H1 (cell line): ENCODE data around the gene GPC6. TPM values are rescaled to one million over a fixed set of nuclear protein-coding genes. Genes with fewer than 3 reads are reported as not detected.

Experiments
- CTCF ChIA-PET: fragments of 300-600 bp; sonication (Branson Sonifier 250); formaldehyde crosslinking; loops from one replicate; lab custom pipeline; 2021; ENCODE audit not compliant: partially characterized antibody; lab: Charles Lee
- POLR2A ChIA-PET: fragments of 300-600 bp; sonication (Branson Sonifier 250); formaldehyde crosslinking; loops from one replicate; lab custom pipeline; 2021; ENCODE audit warnings: inconsistent platforms; ENCODE audit not compliant: partially characterized antibody; lab: Charles Lee
- DNase-seq, 2 experiments: peaks; one replicate each; pipeline versions ENCODE4 v3.0.0 to v3.0.0-alpha.2; 2010 to 2022; ENCODE audit warnings: low spot score in 2 of 2, low read depth in 1 of 2, mixed read lengths in 1 of 2
- FAIRE-seq: peaks from 2 replicates; lab custom pipeline; 2011; peaks lifted over from hg19 to GRCh38; lab: Jason Lieb, UNC
- H2AFZ ChIP-seq: 2 replicates; pipeline ENCODE4 v1.8.1; 2012; ENCODE audit warnings: low read length, inconsistent platforms
- H2AK5ac ChIP-seq: 2 replicates; pipeline ENCODE4 v1.6.1; 2013; ENCODE audit warnings: low read depth, low read length
- H2BK120ac ChIP-seq: replicated peaks from 2 replicates; pipeline ENCODE3; 2013; ENCODE audit warnings: low read depth, low read length, inconsistent platforms
- H2BK12ac ChIP-seq: 2 replicates; pipeline ENCODE4 v1.6.1; 2013; ENCODE audit warnings: low read depth, low read length
- H2BK15ac ChIP-seq: 2 replicates; pipeline ENCODE4 v1.6.1; 2013; ENCODE audit warnings: low read length
- H2BK20ac ChIP-seq: 2 replicates; pipeline ENCODE4 v1.6.1; 2013; ENCODE audit warnings: low read length
- H2BK5ac ChIP-seq: 2 replicates; pipeline ENCODE4 v1.6.1; 2013; ENCODE audit warnings: low read depth, low read length
- H3K14ac ChIP-seq: 2 replicates; pipeline ENCODE4 v1.6.1; 2013; ENCODE audit warnings: inconsistent platforms; ENCODE audit not compliant: insufficient read length
- H3K18ac ChIP-seq: 2 replicates; pipeline ENCODE4 v1.6.1; 2013; ENCODE audit warnings: low read length; ENCODE audit errors: extremely low read depth
- H3K23ac ChIP-seq: 2 replicates; pipeline ENCODE4 v1.6.1; 2013; ENCODE audit warnings: inconsistent platforms; ENCODE audit not compliant: insufficient read length
- H3K23me2 ChIP-seq: 2 replicates; pipeline ENCODE4 v1.6.1; 2013; ENCODE audit warnings: low read depth, low read length
- H3K27ac ChIP-seq: 2 replicates; pipeline ENCODE4 v1.6.1; 2011; ENCODE audit warnings: low read depth, low read length, inconsistent platforms
- H3K27me3 ChIP-seq, 4 experiments: replicated peaks in 1 of 4; 1 replicate in 1 of 4; 2 replicates in 3 of 4; pipeline versions ENCODE4 v1.6.1 to v1.8.1; 2011 to 2013; ENCODE audit warnings: low read length in 3 of 4, mild to moderate bottlenecking in 3 of 4, inconsistent platforms in 2 of 4, mixed read lengths in 2 of 4, moderate library complexity in 1 of 4; ENCODE audit not compliant: control insufficient read depth in 3 of 4, insufficient read depth in 3 of 4; ENCODE audit errors: extremely low read depth in 1 of 4
- H3K36me3 ChIP-seq, 4 experiments: 2 replicates each; pipeline versions ENCODE4 v1.6.1 to v1.8.1; 2011 to 2013; ENCODE audit warnings: mild to moderate bottlenecking in 4 of 4, low read length in 3 of 4, moderate library complexity in 2 of 4, control low read depth in 1 of 4, inconsistent platforms in 1 of 4; ENCODE audit not compliant: insufficient read depth in 4 of 4, control insufficient read depth in 2 of 4
- H3K4ac ChIP-seq: replicated peaks from 2 replicates; pipeline ENCODE3; 2013; ENCODE audit warnings: low read length, low read depth, mixed read lengths, inconsistent platforms; ENCODE audit not compliant: insufficient read length
- H3K4me1 ChIP-seq, 4 experiments: replicated peaks in 1 of 4; 1 replicate in 1 of 4; 2 replicates in 3 of 4; pipeline versions ENCODE4 v1.6.1 to v1.8.1; 2011 to 2013; ENCODE audit warnings: low read length in 3 of 4, inconsistent platforms in 2 of 4, mixed read lengths in 1 of 4; ENCODE audit not compliant: insufficient read depth in 4 of 4, control insufficient read depth in 3 of 4
- H3K4me2 ChIP-seq, 2 experiments: 2 replicates each; pipeline versions ENCODE4 v1.6.1 to v1.8.1; 2011 to 2013; ENCODE audit warnings: low read depth in 2 of 2, low read length in 2 of 2, control low read depth in 1 of 2, inconsistent platforms in 1 of 2, mild to moderate bottlenecking in 1 of 2; ENCODE audit not compliant: insufficient read depth in 1 of 2
- H3K4me3 ChIP-seq, 4 experiments: fragments of 200-600, 300-600 bp in 1 of 4; sonication (generic), shearing (Covaris generic), sonication (Bioruptor Twin) in 1 of 4; 2 replicates each; pipeline versions ENCODE4 v1.5.1 to v1.8.1; 2011 to 2016; ENCODE audit warnings: low read length in 4 of 4, low read depth in 3 of 4, control low read depth in 2 of 4, inconsistent platforms in 2 of 4, mild to moderate bottlenecking in 2 of 4, mixed read lengths in 1 of 4, moderate library complexity in 1 of 4; ENCODE audit not compliant: insufficient read depth in 2 of 4; ENCODE audit errors: extremely low read depth in 1 of 4
- H3K56ac ChIP-seq: replicated peaks from 2 replicates; pipeline ENCODE3; 2013; ENCODE audit warnings: low read depth, mild to moderate bottlenecking, mixed read lengths, low read length, inconsistent platforms; ENCODE audit not compliant: insufficient read length
- H3K79me1 ChIP-seq: 2 replicates; pipeline ENCODE4 v1.6.1; 2013; ENCODE audit warnings: low read depth, low read length, control low read depth
- H3K79me2 ChIP-seq, 2 experiments: 2 replicates each; pipeline versions ENCODE4 v1.6.1 to v1.8.1; 2012 to 2013; ENCODE audit warnings: low read length in 2 of 2, mild to moderate bottlenecking in 2 of 2, inconsistent platforms in 1 of 2; ENCODE audit not compliant: insufficient read depth in 2 of 2, control insufficient read depth in 1 of 2
- H3K9ac ChIP-seq, 4 experiments: replicated peaks in 1 of 4; 1 replicate in 1 of 4; 2 replicates in 3 of 4; pipeline versions ENCODE4 v1.6.1 to v1.8.1; 2011 to 2013; ENCODE audit warnings: low read depth in 3 of 4, low read length in 3 of 4, control low read depth in 2 of 4, mild to moderate bottlenecking in 2 of 4, moderate library complexity in 2 of 4, inconsistent platforms in 1 of 4; ENCODE audit errors: extremely low read depth in 1 of 4
- H3K9me3 ChIP-seq, 2 experiments: 2 replicates each; pipeline versions ENCODE4 v1.6.1 to v1.8.1; 2012 to 2013; ENCODE audit warnings: mild to moderate bottlenecking in 2 of 2, moderate library complexity in 2 of 2, control low read depth in 1 of 2, inconsistent platforms in 1 of 2, low read depth in 1 of 2, low read length in 1 of 2, mixed read lengths in 1 of 2; ENCODE audit not compliant: insufficient read depth in 2 of 2
- H4K20me1 ChIP-seq, 2 experiments: replicated peaks in 1 of 2; 2 replicates each; pipeline versions ENCODE3 to v1.8.1; 2011 to 2013; ENCODE audit warnings: inconsistent platforms in 2 of 2, low read length in 2 of 2, mild to moderate bottlenecking in 1 of 2; ENCODE audit not compliant: insufficient read depth in 2 of 2, control insufficient read depth in 1 of 2
- H4K5ac ChIP-seq: 2 replicates; pipeline ENCODE4 v1.6.1; 2013; ENCODE audit warnings: low read length, low read depth, mixed read lengths, inconsistent platforms; ENCODE audit not compliant: insufficient read length
- H4K8ac ChIP-seq: 2 replicates; pipeline ENCODE4 v1.8.0; 2013; ENCODE audit warnings: mild to moderate bottlenecking, moderate library complexity, low read length, inconsistent platforms; ENCODE audit not compliant: insufficient read depth; ENCODE audit errors: extremely low read depth
- H4K91ac ChIP-seq: replicated peaks from 2 replicates; pipeline ENCODE3; 2013; ENCODE audit warnings: low read length, mixed read lengths, inconsistent platforms; ENCODE audit not compliant: insufficient read length
- JUN ChIP-seq: IDR thresholded peaks from 2 replicates; pipeline ENCODE4 v1.6.1; 2011; ENCODE audit warnings: low read depth, mild to moderate bottlenecking, improper control_type of control experiment, low read length
- SP4 ChIP-seq: IDR thresholded peaks from 2 replicates; pipeline ENCODE4 v1.6.1; 2012; ENCODE audit warnings: low read length, inconsistent platforms
- WGBS, 2 experiments: shearing (Covaris generic) in 1 of 2; methylation state at CpG; one replicate each; pipeline versions ENCODE4 v1.1.6 to v1.1.7; 2013 to 2015; ENCODE audit warnings: low lambda C conversion rate in 2 of 2, mixed read lengths in 2 of 2, inconsistent platforms in 1 of 2, low coverage in 1 of 2, missing lambda C conversion rate in 1 of 2; ENCODE audit not compliant: insufficient replicate concordance in 2 of 2, insufficient coverage in 1 of 2, insufficient read length in 1 of 2; ENCODE audit errors: extremely low coverage in 1 of 2, missing lambda C conversion rate in 1 of 2; 5-methylcytosine and 5-hydroxymethylcytosine counted together
- polyA plus RNA-seq, 7 experiments: library from polyadenylated mRNA; depleted of rRNA in 3 of 7; stranded (reverse) in 5 of 7; unstranded in 2 of 7; fragments of >200 nt in 5 of 7; fragments of 200-250 nt in 2 of 7; gene quantifications; 1 replicate in 5 of 7; 2 replicates in 1 of 7; 4 replicates in 1 of 7; pipeline versions ENCODE4 v1.2.1 to v1.2.3, GENCODE V29; 2011 to 2013; ENCODE audit warnings: missing spikeins in 2 of 7, mixed read lengths in 2 of 7
- total RNA-seq: library from RNA; stranded (reverse); fragmentation: NEBNext Ultra II Directional; extraction: Animal tissue kit (Norgen Biotek cat#: 25700); gene quantifications from 2 replicates; pipeline ENCODE4 v1.2.1, GENCODE V29; 2021

The GPC6 gene
- total and polyA plus RNA-seq, 2 of the 8 experiments (the other 6 are each of a cell fraction or from before 2014, with no cell fraction given) = 5.4 to 12.0 TPM

GRCh38 chr13:93472814-93473296 lies 246.2 kb downstream of the GPC6 start:
- CTCF ChIA-PET = no interaction called here
- H3K4me1 ChIP-seq = peaks cover 0 to 4% (median 0%) of the 10 kb centered on the region in 4 experiments; a peak in 1 of 7 replicates
- TF ChIP-seq JUN (no peak), SP4 (no peak)

More at GRCh38 chr13:93472814-93473296, 246.2 kb downstream of the GPC6 start:
- no peak overlapping the region for H3K18ac ChIP-seq
- H2AFZ ChIP-seq = no peak overlapping the region
- FAIRE-seq (no peak), DNase-seq (no peak)
- H3K4me3 ChIP-seq = no peak overlapping the region
- H3K27me3 ChIP-seq = no peaks in the 10 kb centered on the region
- H2BK20ac ChIP-seq = no peak overlapping the region
- H3K9me3 ChIP-seq = peaks cover 0 to 3% of the 10 kb centered on the region in 2 experiments; a peak in 1 of 4 replicates
- POLR2A ChIA-PET = interaction anchor here (1.1 kb wide), 1 partner anchor 10 kb away, joined by 3 read pairs; no protein-coding TSS in a partner anchor
- no peaks in the 10 kb centered on the region for H3K79me2 ChIP-seq
- H3K9ac ChIP-seq = no peak overlapping the region
- H4K20me1 ChIP-seq = no peaks in the 10 kb centered on the region
- H2BK120ac ChIP-seq = no peak overlapping the region
- H2BK5ac ChIP-seq = 0 out of 2 replicates have a peak overlapping the region, but pooled peaks have one; percentile 24
- no peak overlapping the region for H2AK5ac ChIP-seq
- no peak overlapping the region for H3K4me2 ChIP-seq
- peaks cover 0 to 2% (median 0%) of the 10 kb centered on the region in 4 experiments; a peak in 1 of 8 replicates for H3K36me3 ChIP-seq
- no peaks in the 10 kb centered on the region; the same call in 1 of the 2 replicates for H3K79me1 ChIP-seq
- no peak overlapping the region for H2BK15ac ChIP-seq
- H2BK12ac ChIP-seq = no peak overlapping the region
- 90% methylated on average over 1 of the region's 1 CpG; no CpG with 5 or more reads in 1 of the 2 experiments for WGBS, 2 experiments
- H3K4ac ChIP-seq = no peak overlapping the region
- H3K27ac ChIP-seq = no peak overlapping the region
- no peak overlapping the region for H4K91ac ChIP-seq
- no peak overlapping the region for H4K8ac ChIP-seq
- 0 out of 2 replicates have a peak, but pooled peaks cover 2% of the 10 kb centered on the region for H3K23me2 ChIP-seq
- no peak overlapping the region for H3K56ac ChIP-seq
- H3K23ac ChIP-seq = no peak overlapping the region
- no peak overlapping the region for H4K5ac ChIP-seq
- no peak overlapping the region for H3K14ac ChIP-seq
